ENCODE measurements around the gene ATG7.

Gene ATG7

GRCh38 chr3:11604139-11604892, 332.1 kb downstream of the ATG7 start:
- H3K4me2 ChIP-seq (ENCODE audit: low read length) = peak overlapping the region; percentile 82
- H3K9me2 ChIP-seq (replicated peaks; ENCODE audit: control insufficient read depth, low read length) = no peaks in the 10 kb centered on the region
- no peaks in the 10 kb centered on the region for H4K20me1 ChIP-seq (ENCODE audit: control insufficient read depth, insufficient read depth, low read depth, low read length)
- peaks cover 44% of the 10 kb centered on the region for H3F3A ChIP-seq (ENCODE audit: control insufficient read depth, insufficient read depth)
- peaks cover 91% of the 10 kb centered on the region for H3K79me2 ChIP-seq (ENCODE audit: control insufficient read depth, low read length)
- H3K9me3 ChIP-seq (ENCODE audit: control insufficient read depth, insufficient read depth, low read length) = no peaks in the 10 kb centered on the region
- peaks cover 96% of the 10 kb centered on the region for H3K4me1 ChIP-seq (ENCODE audit: control insufficient read depth, low read length)
- H3K4me3 ChIP-seq (ENCODE audit: low read length) = peak overlapping the region; percentile 66
- TF ChIP-seq CTCF (IDR thresholded peaks at IDR 0.05; ENCODE audit: low read depth, low read length, poor library complexity, severe bottlenecking) (no peak), EZH2phosphoT487 (IDR thresholded peaks at IDR 0.05; ENCODE audit: borderline replicate concordance, low read length) (no peak)
- H3K27me3 ChIP-seq (ENCODE audit: control insufficient read depth, low read length) = no peaks in the 10 kb centered on the region
- H3K27ac ChIP-seq (ENCODE audit: low read depth, low read length) = peak overlapping the region; percentile 98
- H3K36me3 ChIP-seq (ENCODE audit: control insufficient read depth, low read length) = peaks cover 61% of the 10 kb centered on the region

- TF ChIP-seq EZH2phosphoT487 (IDR thresholded peaks at IDR 0.05; ENCODE audit: borderline replicate concordance, low read length) = no peak
- no peak for TF ChIP-seq CTCF (IDR thresholded peaks at IDR 0.05; ENCODE audit: low read depth, low read length, poor library complexity, severe bottlenecking)
- Histone ChIP-seq H3K36me3 (ENCODE audit: control insufficient read depth, low read length) (peaks cover 50% of the 10 kb centered on the region), H3K4me1 (ENCODE audit: control insufficient read depth, low read length) (peaks cover 96% of the 10 kb centered on the region), H3K27ac (ENCODE audit: low read depth, low read length) (peak overlapping the region; percentile 76), H4K20me1 (ENCODE audit: control insufficient read depth, insufficient read depth, low read depth, low read length) (no peaks in the 10 kb centered on the region), H3K79me2 (ENCODE audit: control insufficient read depth, low read length) (peaks cover 91% of the 10 kb centered on the region), H3K27me3 (ENCODE audit: control insufficient read depth, low read length) (no peaks in the 10 kb centered on the region), H3K4me3 (ENCODE audit: low read length) (peak overlapping the region; percentile 46), H3K4me2 (ENCODE audit: low read length) (peak overlapping the region; percentile 57), H3K9me3 (ENCODE audit: control insufficient read depth, insufficient read depth, low read length) (no peaks in the 10 kb centered on the region), H3F3A (ENCODE audit: control insufficient read depth, insufficient read depth) (peaks cover 44% of the 10 kb centered on the region), H3K9me2 (replicated peaks; ENCODE audit: control insufficient read depth, low read length) (no peaks in the 10 kb centered on the region)
Measured at GRCh38 chr3:11605398-11605797, 333.2 kb downstream of the ATG7 start.

- H3K79me2 ChIP-seq (ENCODE audit: control insufficient read depth, low read length) = peaks cover 91% of the 10 kb centered on the region
- peaks cover 96% of the 10 kb centered on the region for H3K4me1 ChIP-seq (ENCODE audit: control insufficient read depth, low read length)
Measured at GRCh38 chr3:11606090-11606784, 334.0 kb downstream of the ATG7 start.

More at GRCh38 chr3:11606090-11606784, 334.0 kb downstream of the ATG7 start:
- Histone ChIP-seq H3K9me3 (ENCODE audit: control insufficient read depth, insufficient read depth, low read length) (no peaks in the 10 kb centered on the region), H3K4me3 (ENCODE audit: low read length) (peak overlapping the region; percentile 46), H3K4me2 (ENCODE audit: low read length) (peak overlapping the region; percentile 57), H3K27me3 (ENCODE audit: control insufficient read depth, low read length) (no peaks in the 10 kb centered on the region), H3K36me3 (ENCODE audit: control insufficient read depth, low read length) (peaks cover 43% of the 10 kb centered on the region), H4K20me1 (ENCODE audit: control insufficient read depth, insufficient read depth, low read depth, low read length) (no peaks in the 10 kb centered on the region), H3F3A (ENCODE audit: control insufficient read depth, insufficient read depth) (peaks cover 40% of the 10 kb centered on the region), H3K27ac (ENCODE audit: low read depth, low read length) (peak overlapping the region; percentile 76), H3K9me2 (replicated peaks; ENCODE audit: control insufficient read depth, low read length) (no peaks in the 10 kb centered on the region)
- no peak for TF ChIP-seq CTCF (IDR thresholded peaks at IDR 0.05; ENCODE audit: low read depth, low read length, poor library complexity, severe bottlenecking)
- TF ChIP-seq EZH2phosphoT487 (IDR thresholded peaks at IDR 0.05; ENCODE audit: borderline replicate concordance, low read length) = no peak

Data from DOHH2 (cell line).